Karpas-422 (cell line): ENCODE data around the gene TET3. TPM values are rescaled to one million over a fixed set of nuclear protein-coding genes. Genes with fewer than 3 reads are reported as not detected.

Experiments used
- DNase-seq: peaks from one replicate; pipeline ENCODE4 v3.0.0-alpha.2; 2015
- H2AFZ ChIP-seq: fragments of 200-600 bp; sonication (generic); 2 replicates; pipeline ENCODE4 v1.6.1; 2014; ENCODE audit warnings: antibody characterized with exemption, low read length, mixed read lengths
- H3K27ac ChIP-seq: fragments of 200-600 bp; sonication (generic); 2 replicates; pipeline ENCODE4 v1.5.1; 2014; ENCODE audit warnings: mild to moderate bottlenecking, low read length, moderate library complexity
- H3K27me3 ChIP-seq: fragments of 200-600 bp; sonication (generic); 2 replicates; pipeline ENCODE4 v1.6.1; 2014; ENCODE audit warnings: low read length, mixed read lengths
- H3K36me3 ChIP-seq: fragments of 200-600 bp; sonication (generic); 2 replicates; pipeline ENCODE4 v1.6.1; 2014; ENCODE audit warnings: low read length, mixed read lengths; ENCODE audit not compliant: insufficient read depth
- H3K4me1 ChIP-seq: fragments of 200-600 bp; sonication (generic); 2 replicates; pipeline ENCODE4 v1.6.1; 2014; ENCODE audit warnings: mild to moderate bottlenecking, low read length, mixed read lengths
- H3K4me2 ChIP-seq: fragments of 200-600 bp; sonication (generic); 2 replicates; pipeline ENCODE4 v1.6.1; 2014; ENCODE audit warnings: low read length, low read depth, mild to moderate bottlenecking; ENCODE audit not compliant: poor library complexity, severe bottlenecking
- H3K4me3 ChIP-seq: fragments of 200-600 bp; sonication (generic); 2 replicates; pipeline ENCODE4 v1.5.1; 2014; ENCODE audit warnings: mild to moderate bottlenecking, antibody characterized with exemption, low read length, mixed read lengths
- H3K79me2 ChIP-seq: fragments of 200-600 bp; sonication (generic); 2 replicates; pipeline ENCODE4 v1.6.1; 2014; ENCODE audit warnings: mild to moderate bottlenecking, low read length, mixed read lengths
- H3K9ac ChIP-seq: fragments of 200-600 bp; sonication (generic); 2 replicates; pipeline ENCODE4 v1.6.0; 2014; ENCODE audit warnings: low read length
- H3K9me2 ChIP-seq: fragments of 200-600 bp; sonication (generic), shearing (Covaris generic); replicated peaks from 2 replicates; pipeline ENCODE4 v1.6.0; 2014; ENCODE audit warnings: mild to moderate bottlenecking, low read length, moderate library complexity; ENCODE audit not compliant: insufficient read depth
- H3K9me3 ChIP-seq: fragments of 300-700, 200-600 bp; sonication (generic); 2 replicates; pipeline ENCODE4 v1.6.1; 2014; ENCODE audit warnings: low read length, mixed read lengths
- H4K20me1 ChIP-seq: fragments of 200-600 bp; sonication (generic); 2 replicates; pipeline ENCODE4 v1.6.1; 2014; ENCODE audit warnings: mild to moderate bottlenecking, antibody characterized with exemption, low read length, low read depth; ENCODE audit not compliant: insufficient read depth
- total RNA-seq: library from RNA; depleted of rRNA; stranded (reverse); fragments of >200 nt; shearing (Covaris generic); gene quantifications from 2 replicates; pipeline ENCODE4 v1.2.3, GENCODE V29; 2014; ENCODE audit warnings: low replicate concordance

The TET3 gene
- total RNA-seq, 1 experiment from 2014 or later = 13.6 TPM

DNA sequence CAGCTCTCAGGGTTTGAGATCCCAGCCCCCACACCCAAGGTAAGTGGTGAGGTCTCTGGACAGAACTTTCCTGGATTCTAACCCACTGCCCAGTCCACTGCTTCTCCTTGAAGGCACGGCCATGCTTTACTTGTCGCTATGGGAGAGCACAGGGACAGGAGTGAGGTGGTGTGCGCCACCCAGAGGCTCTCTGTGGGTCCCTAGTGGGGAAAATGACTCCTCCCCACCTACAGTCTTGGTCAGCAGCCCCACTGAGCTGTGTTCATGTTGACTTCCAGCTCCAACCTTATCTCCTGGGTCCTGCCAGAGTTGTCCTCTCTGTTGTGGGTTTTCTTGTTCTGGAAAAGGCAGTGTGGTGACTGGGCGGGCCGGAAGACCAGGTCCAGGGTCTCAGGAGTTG, 11.1 kb downstream of the TET3 start:
- H2AFZ ChIP-seq = no peak overlapping the region
- H3K79me2 ChIP-seq = peaks cover 45% of the 10 kb centered on the region
- peaks cover 77% of the 10 kb centered on the region for H4K20me1 ChIP-seq

DNA sequence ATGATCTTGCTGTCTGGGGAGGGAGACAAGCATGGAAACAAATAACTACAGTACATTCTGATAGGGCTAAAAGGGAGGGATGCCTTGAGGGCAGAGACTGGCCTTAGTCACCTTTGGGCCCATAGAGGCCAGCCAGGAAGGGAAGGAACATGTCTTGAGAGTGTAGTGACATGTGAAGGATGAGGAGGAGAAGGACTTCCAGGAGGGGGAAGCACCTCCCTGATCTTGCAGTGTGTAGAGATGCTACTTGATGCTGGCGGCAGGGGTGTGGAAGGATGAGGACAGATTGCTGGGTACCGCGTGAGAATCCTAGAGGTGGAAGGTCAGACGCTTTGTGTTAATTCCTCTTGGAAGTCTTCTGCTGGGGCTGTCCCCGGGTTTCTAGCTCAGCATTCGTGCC, 13.1 kb downstream of the TET3 start:
- Histone ChIP-seq H3K4me1 (peaks cover 33% of the 10 kb centered on the region), H3K27ac (no peak overlapping the region), H3K36me3 (peaks cover 11% of the 10 kb centered on the region), H3K9ac (no peak overlapping the region), H4K20me1 (peaks cover 92% of the 10 kb centered on the region), H3K4me3 (no peak overlapping the region), H3K9me3 (no peaks in the 10 kb centered on the region), H3K79me2 (peaks cover 42% of the 10 kb centered on the region), H3K9me2 (no peaks in the 10 kb centered on the region), H3K27me3 (no peaks in the 10 kb centered on the region), H3K4me2 (no peak overlapping the region), H2AFZ (no peak overlapping the region)
- DNase-seq = no peak

More for the DNA sequence above, 11.1 kb downstream of the TET3 start:
- peaks cover 15% of the 10 kb centered on the region for H3K36me3 ChIP-seq
- no peaks in the 10 kb centered on the region for H3K27me3 ChIP-seq
- H3K27ac ChIP-seq = no peak overlapping the region
- no peaks in the 10 kb centered on the region for H3K9me2 ChIP-seq
- DNase-seq = peak; percentile 53
- H3K9ac ChIP-seq = peak overlapping the region; percentile 16; the same call in 1 of the 2 replicates
- no peaks in the 10 kb centered on the region for H3K9me3 ChIP-seq
- H3K4me3 ChIP-seq = no peak overlapping the region
- H3K4me2 ChIP-seq = peak overlapping the region; percentile 44
- H3K4me1 ChIP-seq = peaks cover 17% of the 10 kb centered on the region

- Histone ChIP-seq H3K36me3 (peaks cover 11% of the 10 kb centered on the region), H3K27me3 (no peaks in the 10 kb centered on the region), H3K9me3 (no peaks in the 10 kb centered on the region), H3K9me2 (no peaks in the 10 kb centered on the region), H3K4me3 (no peak overlapping the region), H3K9ac (no peak overlapping the region), H4K20me1 (peaks cover 90% of the 10 kb centered on the region), H2AFZ (no peak overlapping the region), H3K4me1 (peaks cover 38% of the 10 kb centered on the region), H3K4me2 (no peak overlapping the region), H3K79me2 (peaks cover 42% of the 10 kb centered on the region), H3K27ac (no peak overlapping the region)
- DNase-seq = no peak
Measured at GRCh38 chr2:73998451-73998850, 13.7 kb downstream of the TET3 start.

DNA sequence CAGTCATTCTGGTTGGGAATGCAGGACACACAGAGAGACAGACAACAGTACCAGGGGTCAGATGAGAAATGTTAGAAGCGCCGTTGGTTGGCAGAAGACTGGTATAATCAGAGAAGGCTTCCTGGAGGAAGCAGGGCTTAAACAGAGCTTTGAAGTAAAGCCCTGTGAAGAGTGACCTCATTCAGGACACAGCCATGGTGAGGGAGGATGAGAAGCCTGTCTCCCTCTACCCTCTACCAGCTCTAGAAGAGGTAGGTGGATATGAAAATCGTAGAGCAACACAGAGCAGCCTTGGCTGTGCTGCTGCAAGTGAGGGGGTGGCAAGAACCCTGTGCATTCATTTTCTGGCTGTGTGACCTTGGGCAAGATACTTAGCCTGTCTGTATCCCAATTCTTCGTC, 14.2 kb downstream of the TET3 start:
- H4K20me1 ChIP-seq = peaks cover 90% of the 10 kb centered on the region
- no peak overlapping the region for H3K27ac ChIP-seq

DNA sequence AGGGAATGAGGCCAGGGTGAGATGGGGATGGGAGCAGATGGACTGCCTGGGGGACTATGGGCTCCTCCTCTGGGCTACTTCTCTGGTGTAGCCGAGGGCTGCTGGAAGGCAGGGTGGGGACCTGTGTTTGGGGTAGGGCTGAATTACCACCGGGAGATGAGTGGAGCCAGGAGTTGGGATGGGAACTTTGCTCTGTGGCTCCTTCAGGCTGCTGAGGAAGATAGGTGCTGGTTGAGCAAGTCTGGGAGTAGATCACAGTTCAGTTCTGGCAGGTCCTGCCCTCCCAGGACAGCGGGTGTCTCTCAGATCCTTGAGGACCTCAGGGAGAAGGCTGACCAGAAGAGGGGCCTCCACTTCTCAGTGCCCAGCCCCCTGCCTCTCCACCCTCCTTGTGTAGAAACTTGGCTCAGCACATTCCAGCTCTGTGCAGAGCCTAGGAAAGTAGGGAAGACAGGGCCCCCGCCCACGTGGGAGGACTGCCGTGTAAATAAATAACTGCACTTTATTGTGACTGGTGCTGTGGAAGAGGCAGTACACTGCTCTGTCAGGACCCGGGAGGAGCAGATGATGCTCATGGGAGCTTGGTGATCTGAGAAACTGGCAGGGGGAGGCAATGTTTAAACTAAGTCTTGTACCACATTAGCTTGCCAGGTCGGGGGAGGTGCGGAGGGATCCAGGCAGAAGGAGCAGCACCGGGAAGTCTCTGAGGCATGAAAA, 15.3 kb downstream of the TET3 start:
- Histone ChIP-seq H2AFZ (no peak overlapping the region), H3K4me2 (no peak overlapping the region), H3K9me3 (no peaks in the 10 kb centered on the region), H4K20me1 (peaks cover 94% of the 10 kb centered on the region), H3K79me2 (peaks cover 47% of the 10 kb centered on the region), H3K27ac (no peak overlapping the region), H3K9me2 (no peaks in the 10 kb centered on the region), H3K27me3 (no peaks in the 10 kb centered on the region), H3K9ac (no peak overlapping the region), H3K4me1 (peaks cover 36% of the 10 kb centered on the region), H3K4me3 (no peak overlapping the region), H3K36me3 (peaks cover 11% of the 10 kb centered on the region)
- no peak for DNase-seq

More for the DNA sequence above, 14.2 kb downstream of the TET3 start:
- Histone ChIP-seq H3K4me1 (peaks cover 38% of the 10 kb centered on the region), H3K36me3 (peaks cover 11% of the 10 kb centered on the region), H3K4me3 (no peak overlapping the region), H3K9me2 (no peaks in the 10 kb centered on the region), H3K9ac (no peak overlapping the region), H3K4me2 (no peak overlapping the region), H3K27me3 (no peaks in the 10 kb centered on the region), H2AFZ (no peak overlapping the region), H3K9me3 (no peaks in the 10 kb centered on the region), H3K79me2 (peaks cover 44% of the 10 kb centered on the region)
- DNase-seq = no peak

- H3K4me1 ChIP-seq = peaks cover 30% of the 10 kb centered on the region
- H3K79me2 ChIP-seq = peaks cover 46% of the 10 kb centered on the region
- no peaks in the 10 kb centered on the region for H3K27me3 ChIP-seq
Measured at GRCh38 chr2:74000666-74001065, 16.0 kb downstream of the TET3 start.

GRCh38 chr2:74001121-74001520, 16.4 kb downstream of the TET3 start:
- no peaks in the 10 kb centered on the region for H3K9me2 ChIP-seq
- no peak overlapping the region for H3K4me2 ChIP-seq
- no peaks in the 10 kb centered on the region for H3K9me3 ChIP-seq
- H3K27ac ChIP-seq = no peak overlapping the region
- peaks cover 4% of the 10 kb centered on the region for H3K36me3 ChIP-seq
- peaks cover 25% of the 10 kb centered on the region for H3K4me1 ChIP-seq
- H3K79me2 ChIP-seq = peaks cover 46% of the 10 kb centered on the region
- H3K4me3 ChIP-seq = no peak overlapping the region
- peaks cover 88% of the 10 kb centered on the region for H4K20me1 ChIP-seq
- no peak for DNase-seq
- H3K27me3 ChIP-seq = no peaks in the 10 kb centered on the region
- H2AFZ ChIP-seq = no peak overlapping the region
- no peak overlapping the region for H3K9ac ChIP-seq

More at GRCh38 chr2:74000666-74001065, 16.0 kb downstream of the TET3 start:
- Histone ChIP-seq H3K4me3 (no peak overlapping the region), H3K36me3 (peaks cover 9% of the 10 kb centered on the region), H2AFZ (no peak overlapping the region), H3K9ac (no peak overlapping the region), H3K9me3 (no peaks in the 10 kb centered on the region), H3K9me2 (no peaks in the 10 kb centered on the region), H3K4me2 (no peak overlapping the region), H3K27ac (no peak overlapping the region), H4K20me1 (peaks cover 88% of the 10 kb centered on the region)
- DNase-seq = no peak

- Histone ChIP-seq H3K36me3 (0 out of 2 replicates have a peak, but pooled peaks cover 4% of the 10 kb centered on the region), H3K4me1 (peaks cover 20% of the 10 kb centered on the region), H3K27me3 (no peaks in the 10 kb centered on the region), H2AFZ (no peak overlapping the region), H4K20me1 (peaks cover 84% of the 10 kb centered on the region), H3K9me2 (no peaks in the 10 kb centered on the region), H3K4me2 (peak overlapping the region; percentile 93), H3K9ac (peak overlapping the region; percentile 68), H3K79me2 (peaks cover 49% of the 10 kb centered on the region), H3K4me3 (peak overlapping the region; percentile 68), H3K9me3 (no peaks in the 10 kb centered on the region), H3K27ac (no peak overlapping the region)
- DNase-seq = no peak
Measured at GRCh38 chr2:74001781-74002504, 17.2 kb downstream of the TET3 start.
